PC-9 (cell line): ENCODE data around the gene TEN1. TPM values are rescaled to one million over a fixed set of nuclear protein-coding genes. Genes with fewer than 3 reads are reported as not detected.

ENCODE experiments used
- BruUV-seq: library from RNA; stranded (reverse); fragments of 400-500 nt; replicated peaks from 2 replicates; lab custom pipeline; 2021; lab: Mats Ljungman, UMichigan
- CTCF ChIA-PET: fragments of 300-600 bp; sonication (Branson Sonifier 250); formaldehyde crosslinking; loops from one replicate; lab custom pipeline; 2022; ENCODE audit warnings: antibody characterized with exemption; lab: Charles Lee
- POLR2A ChIA-PET: fragments of 300-600 bp; sonication (Branson Sonifier 250); formaldehyde crosslinking; loops from one replicate; lab custom pipeline; 2022; ENCODE audit warnings: antibody characterized with exemption; ENCODE audit not compliant: unreplicated experiment; lab: Charles Lee
- DNase-seq, 2 experiments: peaks; one replicate each; pipeline versions ENCODE4 v3.0.0 to v3.0.0-alpha.2; 2015 to 2022; ENCODE audit warnings: mixed read lengths in 1 of 2
- H2AFZ ChIP-seq: fragments of 200-600 bp; sonication (generic); 2 replicates; pipeline ENCODE4 v1.8.1; 2017; ENCODE audit warnings: antibody characterized with exemption
- H3F3A ChIP-seq: fragments of 200-600 bp; sonication (generic); 2 replicates; pipeline ENCODE4 v1.8.1; 2017; ENCODE audit warnings: antibody characterized with exemption, mild to moderate bottlenecking, low read depth; ENCODE audit not compliant: insufficient read depth
- H3K27ac ChIP-seq: fragments of 200-600 bp; sonication (generic); 2 replicates; pipeline ENCODE4 v1.6.1; 2016; ENCODE audit warnings: mixed run types
- H3K27me3 ChIP-seq: fragments of 200-600 bp; sonication (generic); 2 replicates; pipeline ENCODE4 v1.6.1; 2016; ENCODE audit warnings: low read depth, mixed run types; ENCODE audit not compliant: insufficient read depth
- H3K36me3 ChIP-seq: fragments of 200-600 bp; sonication (generic); 2 replicates; pipeline ENCODE4 v1.6.1; 2016; ENCODE audit warnings: low read depth, mixed run types
- H3K4me1 ChIP-seq: fragments of 200-600 bp; sonication (generic); replicated peaks from 2 replicates; pipeline ENCODE4 v1.6.1; 2016; ENCODE audit warnings: mixed run types; ENCODE audit not compliant: insufficient read depth
- H3K4me2 ChIP-seq: fragments of 200-600 bp; sonication (generic); 2 replicates; pipeline ENCODE4 v1.6.1; 2017; ENCODE audit warnings: mixed run types
- H3K4me3 ChIP-seq: fragments of 200-600 bp; sonication (generic); 2 replicates; pipeline ENCODE4 v1.6.1; 2016; ENCODE audit warnings: mixed run types
- H3K79me2 ChIP-seq: fragments of 200-600 bp; sonication (generic); 2 replicates; pipeline ENCODE4 v1.6.1; 2017; ENCODE audit warnings: low read depth, mixed run types
- H3K9me2 ChIP-seq: fragments of 200-600 bp; sonication (generic); 2 replicates; pipeline ENCODE4 v1.8.1; 2017; ENCODE audit warnings: mild to moderate bottlenecking; ENCODE audit not compliant: insufficient read depth
- H3K9me3 ChIP-seq: fragments of 200-600 bp; sonication (generic); 2 replicates; pipeline ENCODE4 v1.8.1; 2016; ENCODE audit warnings: low read depth; ENCODE audit not compliant: insufficient read depth
- H4K20me1 ChIP-seq: fragments of 200-600 bp; sonication (generic); 2 replicates; pipeline ENCODE4 v1.8.1; 2017; ENCODE audit not compliant: insufficient read depth
- CTCF ChIP-seq: fragments of 200-600 bp; sonication (generic); conservative IDR thresholded peaks from 2 replicates; pipeline ENCODE4 v1.6.1; 2017; ENCODE audit warnings: mixed run types, antibody characterized with exemption, mild to moderate bottlenecking, moderate library complexity
- EZH2 ChIP-seq: fragments of 200-600 bp; sonication (generic); IDR thresholded peaks from 2 replicates; pipeline ENCODE4 v1.8.0; 2017; ENCODE audit warnings: antibody characterized with exemption, low read depth
- intact Hi-C: fragments of 100-400 bp; cut with micrococcal nuclease; formaldehyde crosslinking; loops from one replicate; pipeline ENCODE4 v1.10.0; 2022; ENCODE audit not compliant: unreplicated experiment
- total RNA-seq: library from RNA; stranded (reverse); gene quantifications from 2 replicates; pipeline ENCODE4 v1.2.3, GENCODE V29; 2021

The TEN1 gene
- total RNA-seq, 1 experiment from 2014 or later: 22.7 TPM

- Histone ChIP-seq H3K36me3 (no peaks in the 10 kb centered on the region), H3K4me2 (no peak overlapping the region), H3K4me3 (no peak overlapping the region), H3K27me3 (no peaks in the 10 kb centered on the region), H2AFZ (no peak overlapping the region), H3F3A (peaks cover 10% of the 10 kb centered on the region; the same call in 1 of the 2 replicates), H4K20me1 (no peaks in the 10 kb centered on the region), H3K9me2 (no peaks in the 10 kb centered on the region), H3K4me1 (peaks cover 15% of the 10 kb centered on the region), H3K9me3 (no peaks in the 10 kb centered on the region), H3K27ac (no peak overlapping the region), H3K79me2 (no peaks in the 10 kb centered on the region)
- no TSS peak for BruUV-seq
- ChIA-PET POLR2A (no interaction called here), CTCF (interaction anchor here (0.6 kb wide), 1 partner anchor 23 kb away, joined by 3 read pairs; no protein-coding TSS in a partner anchor)
- intact Hi-C loops: no loop called here
- no peak for DNase-seq
- no peak for TF ChIP-seq EZH2
- TF ChIP-seq CTCF: no peak
Observed at GRCh38 chr17:76032780-76033108, 53.7 kb downstream of the TEN1 start.

GRCh38 chr17:76033139-76033538 lies 54.1 kb downstream of the TEN1 start:
- Histone ChIP-seq H3K9me2 (no peaks in the 10 kb centered on the region), H3K27ac (no peak overlapping the region), H2AFZ (no peak overlapping the region), H3K36me3 (no peaks in the 10 kb centered on the region), H3K4me3 (no peak overlapping the region), H3F3A (peaks cover 10% of the 10 kb centered on the region; the same call in 1 of the 2 replicates), H3K9me3 (no peaks in the 10 kb centered on the region), H3K4me1 (peaks cover 13% of the 10 kb centered on the region), H3K4me2 (no peak overlapping the region), H4K20me1 (no peaks in the 10 kb centered on the region), H3K27me3 (no peaks in the 10 kb centered on the region), H3K79me2 (no peaks in the 10 kb centered on the region)
- CTCF ChIA-PET: no interaction called here
- no TSS peak for BruUV-seq
- DNase-seq: no peak
- POLR2A ChIA-PET: no interaction called here
- intact Hi-C loops: no loop called here
- TF ChIP-seq EZH2 (no peak), CTCF (no peak)

- H3K27ac ChIP-seq: no peak overlapping the region
- H3K4me3 ChIP-seq: no peak overlapping the region
- intact Hi-C loops: no loop called here
- H3K36me3 ChIP-seq: peaks cover 7% of the 10 kb centered on the region; the same call in 1 of the 2 replicates
- no peaks in the 10 kb centered on the region for H4K20me1 ChIP-seq
- POLR2A ChIA-PET: no interaction called here
- peaks cover 4% of the 10 kb centered on the region for H3K4me1 ChIP-seq
- H3K79me2 ChIP-seq: no peaks in the 10 kb centered on the region
- no TSS peak for BruUV-seq
- no peak for DNase-seq
- no peak overlapping the region for H2AFZ ChIP-seq
- H3K9me2 ChIP-seq: no peaks in the 10 kb centered on the region
- TF ChIP-seq CTCF (no peak), EZH2 (no peak)
- CTCF ChIA-PET: no interaction called here
- H3K27me3 ChIP-seq: no peaks in the 10 kb centered on the region
- H3K9me3 ChIP-seq: no peaks in the 10 kb centered on the region
- H3F3A ChIP-seq: peaks cover 10% of the 10 kb centered on the region; the same call in 1 of the 2 replicates
- H3K4me2 ChIP-seq: no peak overlapping the region
Observed at GRCh38 chr17:76034428-76035350, 55.6 kb downstream of the TEN1 start.
